NT2/D1 (cell line): Measurements from ENCODE around the gene CROCC2.

Experiments used
- DNase-seq: peaks from one replicate; pipeline ENCODE4 v3.0.0-alpha.2; 2011; ENCODE audit warnings: low read depth, low spot score
- H3K27me3 ChIP-seq: 2 replicates; pipeline ENCODE4 v1.6.0; 2011; ENCODE audit warnings: mild to moderate bottlenecking; ENCODE audit not compliant: insufficient read length, insufficient read depth
- H3K36me3 ChIP-seq: 2 replicates; pipeline ENCODE4 v1.6.1; 2011; ENCODE audit warnings: mild to moderate bottlenecking, low read length, mixed read lengths; ENCODE audit not compliant: insufficient read depth, insufficient read length
- H3K4me1 ChIP-seq: 2 replicates; pipeline ENCODE4 v1.5.1; 2011; ENCODE audit not compliant: insufficient read depth, insufficient read length
- H3K4me3 ChIP-seq: 2 replicates; pipeline ENCODE4 v1.5.1; 2011; ENCODE audit warnings: low read depth; ENCODE audit not compliant: insufficient read length
- H3K9ac ChIP-seq: 2 replicates; pipeline ENCODE4 v1.6.0; 2011; ENCODE audit warnings: low read depth; ENCODE audit not compliant: insufficient read length
- H3K9me3 ChIP-seq: 2 replicates; pipeline ENCODE4 v1.5.1; 2011; ENCODE audit warnings: mild to moderate bottlenecking, low read length; ENCODE audit not compliant: insufficient read depth
- SUZ12 ChIP-seq: IDR thresholded peaks from 2 replicates; pipeline ENCODE4 v1.6.1; 2011; ENCODE audit not compliant: insufficient read length, insufficient read depth; ENCODE audit errors: extremely low read depth
- YY1 ChIP-seq: IDR thresholded peaks from 2 replicates; pipeline ENCODE4 v1.6.1; 2011; ENCODE audit not compliant: insufficient read length, insufficient read depth
- ZNF274 ChIP-seq: IDR thresholded peaks from 2 replicates; pipeline ENCODE4 v1.6.1; 2011; ENCODE audit warnings: mild to moderate bottlenecking, low read depth, low read length

CROCC2 gene

GRCh38 chr2:240988571-240989271, 82.6 kb downstream of the CROCC2 start:
- no peak for DNase-seq
- TF ChIP-seq ZNF274 = no peak
- no peak for TF ChIP-seq YY1
- TF ChIP-seq SUZ12 = no peak
- peaks cover 16% of the 10 kb centered on the region for H3K4me1 ChIP-seq

DNA sequence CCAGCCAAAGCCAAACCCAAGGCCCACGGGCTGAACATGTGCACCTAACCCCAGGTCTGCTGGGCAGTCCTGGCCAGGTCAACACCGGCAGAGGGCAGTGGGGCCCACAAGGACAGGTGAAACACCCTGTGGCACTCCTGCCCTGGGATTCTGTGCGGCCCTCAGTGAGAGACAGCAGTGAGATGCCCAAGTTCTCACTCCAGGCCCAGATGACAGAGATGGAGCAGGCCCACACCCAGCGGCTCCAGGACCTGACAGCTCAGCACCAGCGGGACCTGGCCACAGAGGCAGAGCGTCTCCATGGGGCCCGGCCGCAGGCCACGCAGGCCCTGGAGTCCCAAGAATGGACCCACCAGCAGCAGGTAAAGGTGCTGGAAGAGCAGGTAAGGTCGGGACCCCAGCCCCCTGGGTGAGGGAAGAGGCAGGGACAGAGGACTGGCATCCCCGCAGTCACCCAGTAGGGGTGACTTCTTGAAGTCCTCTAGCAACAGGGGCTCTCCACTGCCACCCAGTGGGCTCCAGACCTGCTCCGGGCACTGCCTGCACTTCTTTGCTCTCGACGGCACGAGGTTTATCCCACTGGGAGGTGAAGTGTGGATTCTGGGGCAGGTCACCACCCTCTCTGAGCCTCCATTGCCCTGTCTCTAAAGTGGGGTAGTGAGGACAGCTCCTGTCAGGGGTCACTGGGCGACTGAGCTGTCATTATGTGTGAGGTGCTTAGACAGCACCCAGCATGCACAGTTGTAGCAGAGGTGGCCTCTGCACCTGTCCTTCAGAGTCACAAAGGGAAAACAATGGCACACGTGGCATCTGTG, 83.5 kb downstream of the CROCC2 start:
- Histone ChIP-seq H3K36me3 (no peaks in the 10 kb centered on the region), H3K4me3 (no peak overlapping the region), H3K9ac (no peak overlapping the region), H3K9me3 (peaks cover 38% of the 10 kb centered on the region), H3K27me3 (no peaks in the 10 kb centered on the region), H3K4me1 (peaks cover 24% of the 10 kb centered on the region)
- DNase-seq = no peak
- TF ChIP-seq SUZ12 (no peak), YY1 (no peak), ZNF274 (no peak)

More at GRCh38 chr2:240988571-240989271, 82.6 kb downstream of the CROCC2 start:
- H3K27me3 ChIP-seq = peaks cover 6% of the 10 kb centered on the region
- no peak overlapping the region for H3K4me3 ChIP-seq
- H3K36me3 ChIP-seq = no peaks in the 10 kb centered on the region
- H3K9ac ChIP-seq = no peak overlapping the region
- H3K9me3 ChIP-seq = peaks cover 38% of the 10 kb centered on the region

DNA sequence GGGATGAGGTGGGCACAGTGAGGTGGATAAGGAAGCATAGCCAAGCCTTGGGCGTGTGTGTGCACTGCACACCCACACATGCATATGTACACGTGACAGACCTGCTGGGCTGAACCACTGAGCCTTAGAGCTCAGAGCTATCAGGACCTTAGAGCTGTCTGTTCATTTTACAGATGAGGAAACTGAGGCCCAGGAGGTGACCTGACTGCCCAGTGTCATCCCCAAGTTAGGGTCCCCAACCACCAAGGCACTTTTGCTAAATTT, 84.1 kb downstream of the CROCC2 start:
- H3K27me3 ChIP-seq = no peaks in the 10 kb centered on the region
- TF ChIP-seq YY1 (no peak), ZNF274 (no peak), SUZ12 (no peak)
- H3K4me1 ChIP-seq = peaks cover 24% of the 10 kb centered on the region
- peaks cover 38% of the 10 kb centered on the region for H3K9me3 ChIP-seq
- no peak overlapping the region for H3K9ac ChIP-seq
- no peak overlapping the region for H3K4me3 ChIP-seq
- H3K36me3 ChIP-seq = no peaks in the 10 kb centered on the region
- no peak for DNase-seq

DNA sequence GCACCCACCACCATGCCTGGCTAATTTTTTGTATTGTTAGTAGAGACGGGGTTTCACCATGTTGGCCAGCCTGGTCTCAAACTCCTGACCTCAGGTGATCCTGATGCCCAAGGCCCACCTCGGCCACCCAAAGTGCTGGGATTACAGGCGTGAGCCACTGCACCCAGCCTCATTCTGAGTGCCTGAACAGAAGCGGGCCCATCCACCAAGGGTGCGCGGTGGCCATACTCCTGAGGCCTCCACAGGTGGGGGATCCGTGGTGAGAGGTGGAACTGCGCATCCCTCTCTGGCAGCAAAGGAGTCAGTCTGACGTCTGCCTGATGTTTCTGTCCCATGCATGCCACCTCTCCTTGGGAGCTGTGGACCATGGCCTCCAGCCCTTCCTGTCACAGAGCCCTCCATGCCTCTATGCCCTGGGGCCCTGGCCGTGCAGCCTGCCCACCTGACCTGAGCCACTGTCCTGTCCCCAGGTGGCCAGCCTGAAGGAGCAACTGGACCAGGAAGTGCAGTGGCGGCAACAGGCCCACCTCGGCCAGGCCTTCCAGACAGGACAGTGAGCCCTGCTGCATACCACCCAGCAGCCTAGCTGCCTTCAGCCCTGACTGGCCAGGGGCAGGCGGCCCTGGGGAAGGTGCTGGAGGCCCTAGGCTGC, 84.7 kb downstream of the CROCC2 start:
- no peak for DNase-seq
- no peaks in the 10 kb centered on the region for H3K27me3 ChIP-seq
- TF ChIP-seq SUZ12 (no peak), YY1 (no peak), ZNF274 (no peak)
- H3K36me3 ChIP-seq = no peaks in the 10 kb centered on the region
- H3K9ac ChIP-seq = no peak overlapping the region
- peaks cover 24% of the 10 kb centered on the region for H3K4me1 ChIP-seq
- H3K4me3 ChIP-seq = no peak overlapping the region
- peaks cover 38% of the 10 kb centered on the region for H3K9me3 ChIP-seq

GRCh38 chr2:240991378-240992263, 85.5 kb downstream of the CROCC2 start:
- peaks cover 34% of the 10 kb centered on the region for H3K9me3 ChIP-seq
- H3K4me1 ChIP-seq = peaks cover 24% of the 10 kb centered on the region
- H3K27me3 ChIP-seq = no peaks in the 10 kb centered on the region
- TF ChIP-seq SUZ12 (no peak), ZNF274 (no peak), YY1 (no peak)
- H3K9ac ChIP-seq = no peak overlapping the region
- H3K36me3 ChIP-seq = no peaks in the 10 kb centered on the region
- DNase-seq = no peak
- no peak overlapping the region for H3K4me3 ChIP-seq

DNA sequence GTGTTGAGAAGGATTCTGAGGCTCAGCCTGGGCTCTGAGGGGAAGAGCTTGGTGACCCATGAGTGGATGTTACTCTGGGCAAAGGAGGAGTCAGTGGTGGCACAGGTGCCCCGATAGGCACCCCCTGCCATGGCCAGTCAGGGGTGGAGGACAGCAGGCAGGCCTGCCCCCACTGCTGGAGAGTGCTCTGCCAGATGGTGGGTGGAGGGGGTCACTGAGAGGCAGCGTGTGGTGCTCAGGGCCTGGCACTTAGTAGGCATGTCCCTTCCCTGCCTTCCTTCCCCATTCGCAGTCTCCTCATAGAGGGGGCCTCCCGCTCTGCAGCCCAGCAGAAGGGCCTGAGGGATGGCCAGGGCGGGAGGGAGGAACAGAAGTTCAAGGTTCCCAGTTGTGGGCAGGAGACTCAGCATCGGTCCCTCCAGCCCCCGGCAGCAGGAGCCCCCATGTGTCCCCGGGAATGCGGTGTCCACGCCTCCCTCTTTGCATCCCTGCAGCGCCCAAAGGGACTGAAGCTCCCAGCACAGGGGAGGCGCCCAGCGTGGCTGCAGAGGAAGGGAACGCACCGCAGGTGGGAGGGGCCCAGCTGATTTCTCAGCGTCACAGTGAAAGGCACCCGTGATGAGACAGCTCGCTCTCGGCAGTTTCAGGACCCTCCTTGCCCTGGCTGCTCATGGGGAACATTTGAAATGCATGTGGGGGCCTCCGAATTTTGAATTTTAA, 86.6 kb downstream of the CROCC2 start:
- peaks cover 23% of the 10 kb centered on the region for H3K9me3 ChIP-seq
- H3K36me3 ChIP-seq = no peaks in the 10 kb centered on the region
- no peak overlapping the region for H3K4me3 ChIP-seq
- peaks cover 32% of the 10 kb centered on the region for H3K4me1 ChIP-seq
- TF ChIP-seq YY1 = no peak
- TF ChIP-seq SUZ12 = no peak
- no peak for TF ChIP-seq ZNF274
- peaks cover 8% of the 10 kb centered on the region for H3K27me3 ChIP-seq
- no peak for DNase-seq
- H3K9ac ChIP-seq = no peak overlapping the region
